Transverse colon (tissue), 4 donors: ENCODE measurements around the gene PYGO2.

ENCODE experiments used
- CTCF ChIP-seq, 5 experiments: fragments of 200-600 bp in 3 of 5; fragments of 450-650 bp in 2 of 5; sonication (generic) in 3 of 5; IDR thresholded peaks; 1 replicate in 2 of 5; 2 replicates in 3 of 5; pipeline ENCODE4 v1.5.1; 2016 to 2017; ENCODE audit warnings: antibody characterized with exemption in 5 of 5, inconsistent platforms in 3 of 5, mild to moderate bottlenecking in 2 of 5, moderate library complexity in 1 of 5
- EP300 ChIP-seq: sonication (generic); formaldehyde crosslinking; IDR thresholded peaks from one replicate; pipeline ENCODE4 v1.6.1; 2017; ENCODE audit warnings: antibody characterized with exemption, low read depth
- POLR2A ChIP-seq: fragments of 450-650 bp; IDR thresholded peaks from one replicate; pipeline ENCODE4 v1.6.1; 2016; ENCODE audit warnings: antibody characterized with exemption, mild to moderate bottlenecking, moderate library complexity
- POLR2AphosphoS5 ChIP-seq, 3 donors: sonication (generic); formaldehyde crosslinking; IDR thresholded peaks; one replicate each; pipeline ENCODE4 v1.6.1; 2016; ENCODE audit warnings: antibody characterized with exemption in 3 of 3

- TF ChIP-seq CTCF (IDR thresholded peaks at IDR 0.05) (no peak), POLR2A (no peak), EP300 (no peak), POLR2AphosphoS5 (IDR thresholded peaks at IDR 0.05) (peak in 1 of 3 donors; percentile 12)
Observed at GRCh38 chr1:154944401-154945159, 17.0 kb downstream of the PYGO2 start.
